ENCODE measurements around the gene CEP152. TPM values are rescaled to one million over a fixed set of nuclear protein-coding genes. Genes with fewer than 3 reads are reported as not detected.

Gene CEP152
- total and polyA plus RNA-seq, 2 of the 13 experiments (the other 11 are each of a cell fraction or from before 2014, with no cell fraction given), result 1.3 to 14.7 TPM

GRCh38 chr15:48810414-48811324 lies at the start of gene CEP152 (continued):
- TF ChIP-seq ZSCAN29 (CRISPR knock-in tag; conservative IDR thresholded peaks at IDR 0.05) (no peak), RNF219 (CRISPR knock-in tag; IDR thresholded peaks at IDR 0.05) (no peak), SAP130 (CRISPR knock-in tag; IDR thresholded peaks at IDR 0.05; ENCODE audit: low read depth) (peak; percentile 99), ZNF224 (CRISPR knock-in tag; IDR thresholded peaks at IDR 0.05) (no peak), PAXIP1 (CRISPR knock-in tag; conservative IDR thresholded peaks at IDR 0.05) (peak; percentile 22; the same call in 1 of the 2 replicates), DDIT3 (CRISPR knock-in tag; IDR thresholded peaks at IDR 0.05) (no peak), ZXDC (CRISPR knock-in tag; IDR thresholded peaks at IDR 0.05) (no peak), AFF4 (CRISPR knock-in tag; IDR thresholded peaks at IDR 0.05) (no peak), ZBTB44 (CRISPR knock-in tag; IDR thresholded peaks at IDR 0.05) (no peak), ATF2 (CRISPR knock-in tag; IDR thresholded peaks at IDR 0.05) (peak; percentile 29), SP5 (CRISPR knock-in tag; IDR thresholded peaks at IDR 0.05; ENCODE audit: borderline replicate concordance, low read depth) (peak; percentile 89)
